HepG2 (cell line): ENCODE results near the gene PERCC1.

Source experiments
- ADNP ChIP-seq: sonication (generic); formaldehyde crosslinking; IDR thresholded peaks from 2 replicates; pipeline ENCODE4 v1.4.0; 2020; ENCODE audit warnings: missing genetic modification reagents
- ATF6 ChIP-seq: sonication (generic); formaldehyde crosslinking; conservative IDR thresholded peaks from 2 replicates; pipeline ENCODE4 v1.4.0; 2020; ENCODE audit warnings: missing genetic modification reagents
- CEBPB ChIP-seq: IDR thresholded peaks from 2 replicates; pipeline ENCODE4 v1.6.1; 2011; ENCODE audit warnings: low read depth, low read length, improper control_type of control experiment, borderline replicate concordance
- NFYB ChIP-seq: sonication (generic); formaldehyde crosslinking; IDR thresholded peaks from 2 replicates; pipeline ENCODE4 v1.4.0; 2020; ENCODE audit warnings: missing genetic modification reagents
- SKIL ChIP-seq: sonication (generic); formaldehyde crosslinking; IDR thresholded peaks from 2 replicates; pipeline ENCODE4 v1.8.0; 2022; ENCODE audit warnings: missing genetic modification reagents, mild to moderate bottlenecking, moderate library complexity, borderline replicate concordance
- ZNF350 ChIP-seq: sonication (generic); formaldehyde crosslinking; IDR thresholded peaks from 2 replicates; pipeline ENCODE4 v1.4.0; 2020; ENCODE audit warnings: mild to moderate bottlenecking, low read depth, missing genetic modification reagents, borderline replicate concordance
- TF ChIP-seq, protein P1 (sequence below): sonication (generic); formaldehyde crosslinking; IDR thresholded peaks from 2 replicates; pipeline ENCODE4 v1.5.0; 2020; ENCODE audit warnings: mild to moderate bottlenecking, missing genetic modification reagents, moderate library complexity
- TF ChIP-seq, protein P2 (sequence below): sonication (generic); formaldehyde crosslinking; IDR thresholded peaks from 2 replicates; pipeline ENCODE4 v1.8.1; 2022; ENCODE audit warnings: low read depth, mild to moderate bottlenecking, missing genetic modification reagents

DNA sequence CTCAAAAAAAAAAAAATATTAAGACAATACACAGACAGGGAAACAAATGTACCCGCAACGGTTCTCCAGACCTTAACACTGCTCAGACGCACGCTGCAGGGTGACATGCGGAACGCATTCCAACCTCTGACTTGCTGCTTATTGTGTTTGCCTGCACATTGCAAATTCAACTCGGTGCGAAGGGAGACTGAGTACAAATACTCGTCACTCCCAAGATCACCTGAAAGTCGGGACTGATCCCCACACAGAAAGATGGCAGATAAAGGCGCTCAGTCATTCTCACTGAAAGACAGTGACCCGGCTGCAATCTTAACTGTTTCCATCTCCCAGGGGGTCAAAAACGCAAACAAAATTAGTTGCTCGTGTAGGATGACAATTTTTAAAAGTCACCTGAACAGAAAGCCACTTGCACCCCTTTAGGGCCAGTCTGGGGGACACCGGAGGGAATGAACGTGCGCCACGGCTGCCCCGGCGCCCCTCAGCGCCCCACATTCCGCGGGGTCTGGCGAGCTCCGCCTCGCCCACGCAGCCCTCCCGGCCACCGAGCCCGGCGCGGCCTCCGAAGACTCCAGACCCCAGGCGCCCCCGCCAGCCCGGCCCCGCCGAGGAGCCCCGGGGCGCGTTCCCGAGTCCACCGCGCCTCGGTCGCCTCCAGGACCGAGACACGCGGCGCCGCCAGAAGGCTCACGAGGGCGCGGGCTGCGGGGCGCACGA, 43.4 kb downstream of the PERCC1 start:
- TF ChIP-seq, protein P1, sequence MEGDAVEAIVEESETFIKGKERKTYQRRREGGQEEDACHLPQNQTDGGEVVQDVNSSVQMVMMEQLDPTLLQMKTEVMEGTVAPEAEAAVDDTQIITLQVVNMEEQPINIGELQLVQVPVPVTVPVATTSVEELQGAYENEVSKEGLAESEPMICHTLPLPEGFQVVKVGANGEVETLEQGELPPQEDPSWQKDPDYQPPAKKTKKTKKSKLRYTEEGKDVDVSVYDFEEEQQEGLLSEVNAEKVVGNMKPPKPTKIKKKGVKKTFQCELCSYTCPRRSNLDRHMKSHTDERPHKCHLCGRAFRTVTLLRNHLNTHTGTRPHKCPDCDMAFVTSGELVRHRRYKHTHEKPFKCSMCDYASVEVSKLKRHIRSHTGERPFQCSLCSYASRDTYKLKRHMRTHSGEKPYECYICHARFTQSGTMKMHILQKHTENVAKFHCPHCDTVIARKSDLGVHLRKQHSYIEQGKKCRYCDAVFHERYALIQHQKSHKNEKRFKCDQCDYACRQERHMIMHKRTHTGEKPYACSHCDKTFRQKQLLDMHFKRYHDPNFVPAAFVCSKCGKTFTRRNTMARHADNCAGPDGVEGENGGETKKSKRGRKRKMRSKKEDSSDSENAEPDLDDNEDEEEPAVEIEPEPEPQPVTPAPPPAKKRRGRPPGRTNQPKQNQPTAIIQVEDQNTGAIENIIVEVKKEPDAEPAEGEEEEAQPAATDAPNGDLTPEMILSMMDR: no peak
- no peak for TF ChIP-seq SKIL (CRISPR knock-in tag)
- TF ChIP-seq CEBPB: no peak
- no peak for TF ChIP-seq ZNF350 (CRISPR knock-in tag)
- TF ChIP-seq, protein P2, sequence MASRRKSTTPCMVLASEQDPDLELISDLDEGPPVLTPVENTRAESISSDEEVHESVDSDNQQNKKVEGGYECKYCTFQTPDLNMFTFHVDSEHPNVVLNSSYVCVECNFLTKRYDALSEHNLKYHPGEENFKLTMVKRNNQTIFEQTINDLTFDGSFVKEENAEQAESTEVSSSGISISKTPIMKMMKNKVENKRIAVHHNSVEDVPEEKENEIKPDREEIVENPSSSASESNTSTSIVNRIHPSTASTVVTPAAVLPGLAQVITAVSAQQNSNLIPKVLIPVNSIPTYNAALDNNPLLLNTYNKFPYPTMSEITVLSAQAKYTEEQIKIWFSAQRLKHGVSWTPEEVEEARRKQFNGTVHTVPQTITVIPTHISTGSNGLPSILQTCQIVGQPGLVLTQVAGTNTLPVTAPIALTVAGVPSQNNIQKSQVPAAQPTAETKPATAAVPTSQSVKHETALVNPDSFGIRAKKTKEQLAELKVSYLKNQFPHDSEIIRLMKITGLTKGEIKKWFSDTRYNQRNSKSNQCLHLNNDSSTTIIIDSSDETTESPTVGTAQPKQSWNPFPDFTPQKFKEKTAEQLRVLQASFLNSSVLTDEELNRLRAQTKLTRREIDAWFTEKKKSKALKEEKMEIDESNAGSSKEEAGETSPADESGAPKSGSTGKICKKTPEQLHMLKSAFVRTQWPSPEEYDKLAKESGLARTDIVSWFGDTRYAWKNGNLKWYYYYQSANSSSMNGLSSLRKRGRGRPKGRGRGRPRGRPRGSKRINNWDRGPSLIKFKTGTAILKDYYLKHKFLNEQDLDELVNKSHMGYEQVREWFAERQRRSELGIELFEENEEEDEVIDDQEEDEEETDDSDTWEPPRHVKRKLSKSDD (CRISPR knock-in tag): no peak
- TF ChIP-seq NFYB: no peak
- no peak for TF ChIP-seq ATF6
- no peak for TF ChIP-seq ADNP (CRISPR knock-in tag)
